ENCODE data around the gene CMBL. TPM values are rescaled to one million over a fixed set of nuclear protein-coding genes. Genes with fewer than 3 reads are reported as not detected.
"Not testable (repeated sequence)": the region's sequence is repeated elsewhere in the genome, so short reads cannot be mapped to it uniquely, and the experiment has no call there.

The CMBL gene
- total RNA-seq, 1 donor from 2014 or later, result 6.1 TPM

GRCh38 chr5:10261065-10261464 lies 46.6 kb downstream of the CMBL start:
- DNase-seq (ENCODE audit: low read depth, low spot score), result no peak

- no peak for DNase-seq (ENCODE audit: low read depth, low spot score)
Observed at GRCh38 chr5:10259899-10260298, 47.8 kb downstream of the CMBL start.

GRCh38 chr5:10257870-10258269 lies 49.8 kb downstream of the CMBL start:
- DNase-seq (ENCODE audit: low read depth, low spot score), result no peak

- no peak for DNase-seq (ENCODE audit: low read depth, low spot score)
Observed at GRCh38 chr5:10254686-10255085, 53.0 kb downstream of the CMBL start.

GRCh38 chr5:10253390-10253789 lies 54.3 kb downstream of the CMBL start:
- no peak for DNase-seq (ENCODE audit: low read depth, low spot score)

GRCh38 chr5:10251405-10251804 lies 56.3 kb downstream of the CMBL start:
- no peak for DNase-seq (ENCODE audit: low read depth, low spot score)

- no peak for DNase-seq (ENCODE audit: low read depth, low spot score)
Observed at GRCh38 chr5:10250806-10251276, 56.9 kb downstream of the CMBL start.

- peak; percentile 97 for DNase-seq (ENCODE audit: low read depth, low spot score)
Observed at GRCh38 chr5:10249948-10250805, 57.5 kb downstream of the CMBL start, which contains the start of gene CCT5. Gene CCT5 (plus strand): TSS chr5:10250280. CDS start chr5:10250341, 61 bp downstream.

- DNase-seq (ENCODE audit: low read depth, low spot score), result no peak
Observed at GRCh38 chr5:10248378-10249260, 59.1 kb downstream of the CMBL start.

GRCh38 chr5:10247217-10247616 lies 60.5 kb downstream of the CMBL start:
- DNase-seq (ENCODE audit: low read depth, low spot score), result not testable (repeated sequence)

- no peak for DNase-seq (ENCODE audit: low read depth, low spot score)
Observed at GRCh38 chr5:10246761-10247160, 60.9 kb downstream of the CMBL start.

- DNase-seq (ENCODE audit: low read depth, low spot score), result no peak
Observed at GRCh38 chr5:10244342-10244944, 63.3 kb downstream of the CMBL start.

GRCh38 chr5:10243660-10244240 lies 64.0 kb downstream of the CMBL start:
- DNase-seq (ENCODE audit: low read depth, low spot score), result no peak

- no peak for DNase-seq (ENCODE audit: low read depth, low spot score)
Observed at GRCh38 chr5:10235350-10235749, 72.4 kb downstream of the CMBL start.

GRCh38 chr5:10233505-10233904 lies 74.2 kb downstream of the CMBL start:
- DNase-seq (ENCODE audit: low read depth, low spot score), result no peak

GRCh38 chr5:10233011-10233410 lies 74.7 kb downstream of the CMBL start:
- DNase-seq (ENCODE audit: low read depth, low spot score), result no peak

- no peak for DNase-seq (ENCODE audit: low read depth, low spot score)
Observed at GRCh38 chr5:10232386-10232785, 75.3 kb downstream of the CMBL start.

- DNase-seq (ENCODE audit: low read depth, low spot score), result no peak
Observed at GRCh38 chr5:10229306-10230048, 78.2 kb downstream of the CMBL start.

- no peak for DNase-seq (ENCODE audit: low read depth, low spot score)
Observed at GRCh38 chr5:10228288-10228687, 79.4 kb downstream of the CMBL start.
